ENCODE data around the gene DLG2.

Gene DLG2

GRCh38 chr11:83583757-83584366 is 2043.3 kb downstream of the DLG2 start:
- TF ChIP-seq, protein P1, sequence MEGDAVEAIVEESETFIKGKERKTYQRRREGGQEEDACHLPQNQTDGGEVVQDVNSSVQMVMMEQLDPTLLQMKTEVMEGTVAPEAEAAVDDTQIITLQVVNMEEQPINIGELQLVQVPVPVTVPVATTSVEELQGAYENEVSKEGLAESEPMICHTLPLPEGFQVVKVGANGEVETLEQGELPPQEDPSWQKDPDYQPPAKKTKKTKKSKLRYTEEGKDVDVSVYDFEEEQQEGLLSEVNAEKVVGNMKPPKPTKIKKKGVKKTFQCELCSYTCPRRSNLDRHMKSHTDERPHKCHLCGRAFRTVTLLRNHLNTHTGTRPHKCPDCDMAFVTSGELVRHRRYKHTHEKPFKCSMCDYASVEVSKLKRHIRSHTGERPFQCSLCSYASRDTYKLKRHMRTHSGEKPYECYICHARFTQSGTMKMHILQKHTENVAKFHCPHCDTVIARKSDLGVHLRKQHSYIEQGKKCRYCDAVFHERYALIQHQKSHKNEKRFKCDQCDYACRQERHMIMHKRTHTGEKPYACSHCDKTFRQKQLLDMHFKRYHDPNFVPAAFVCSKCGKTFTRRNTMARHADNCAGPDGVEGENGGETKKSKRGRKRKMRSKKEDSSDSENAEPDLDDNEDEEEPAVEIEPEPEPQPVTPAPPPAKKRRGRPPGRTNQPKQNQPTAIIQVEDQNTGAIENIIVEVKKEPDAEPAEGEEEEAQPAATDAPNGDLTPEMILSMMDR (IDR thresholded peaks at IDR 0.05; ENCODE audit: unreplicated experiment in 3 of 3): no peak
- H3K4me1 Mint-ChIP-seq: no peaks in the 10 kb centered on the region
- no peaks in the 10 kb centered on the region for H3K36me3 Mint-ChIP-seq (ENCODE audit: low read depth)
- no peak overlapping the region for H3K4me3 Mint-ChIP-seq
- no peaks in the 10 kb centered on the region for H3K27me3 Mint-ChIP-seq (ENCODE audit: low read depth)
- no peak overlapping the region for H3K27ac Mint-ChIP-seq
- H3K9me3 Mint-ChIP-seq: no peaks in the 10 kb centered on the region

DNA sequence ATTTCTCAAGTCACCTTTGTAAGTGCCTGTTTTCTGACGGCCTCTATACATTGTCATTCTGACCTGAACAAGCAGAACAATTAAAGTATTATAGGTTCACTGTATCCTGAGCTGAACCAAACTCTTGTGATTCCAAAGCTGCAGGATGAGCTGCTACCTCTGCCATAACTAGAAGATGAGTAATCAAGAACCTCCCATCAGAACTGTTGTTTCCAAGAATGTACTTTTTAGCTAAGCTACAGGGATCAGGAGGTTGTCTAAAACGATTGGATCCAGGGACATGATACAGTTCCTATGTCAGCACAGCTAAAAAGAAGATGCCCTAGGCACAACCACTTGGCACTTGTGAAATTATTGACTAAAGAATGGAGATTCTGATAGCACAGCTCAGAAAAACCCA is 2052.6 kb downstream of the DLG2 start:
- TF ChIP-seq, protein P1 (IDR thresholded peaks at IDR 0.05; ENCODE audit: unreplicated experiment in 3 of 3): no peak
- no peaks in the 10 kb centered on the region for H3K27me3 Mint-ChIP-seq (ENCODE audit: low read depth)
- H3K36me3 Mint-ChIP-seq (ENCODE audit: low read depth): no peaks in the 10 kb centered on the region
- no peak overlapping the region for H3K4me3 Mint-ChIP-seq
- no peaks in the 10 kb centered on the region for H3K4me1 Mint-ChIP-seq
- no peak overlapping the region for H3K27ac Mint-ChIP-seq
- H3K9me3 Mint-ChIP-seq: no peaks in the 10 kb centered on the region

DNA sequence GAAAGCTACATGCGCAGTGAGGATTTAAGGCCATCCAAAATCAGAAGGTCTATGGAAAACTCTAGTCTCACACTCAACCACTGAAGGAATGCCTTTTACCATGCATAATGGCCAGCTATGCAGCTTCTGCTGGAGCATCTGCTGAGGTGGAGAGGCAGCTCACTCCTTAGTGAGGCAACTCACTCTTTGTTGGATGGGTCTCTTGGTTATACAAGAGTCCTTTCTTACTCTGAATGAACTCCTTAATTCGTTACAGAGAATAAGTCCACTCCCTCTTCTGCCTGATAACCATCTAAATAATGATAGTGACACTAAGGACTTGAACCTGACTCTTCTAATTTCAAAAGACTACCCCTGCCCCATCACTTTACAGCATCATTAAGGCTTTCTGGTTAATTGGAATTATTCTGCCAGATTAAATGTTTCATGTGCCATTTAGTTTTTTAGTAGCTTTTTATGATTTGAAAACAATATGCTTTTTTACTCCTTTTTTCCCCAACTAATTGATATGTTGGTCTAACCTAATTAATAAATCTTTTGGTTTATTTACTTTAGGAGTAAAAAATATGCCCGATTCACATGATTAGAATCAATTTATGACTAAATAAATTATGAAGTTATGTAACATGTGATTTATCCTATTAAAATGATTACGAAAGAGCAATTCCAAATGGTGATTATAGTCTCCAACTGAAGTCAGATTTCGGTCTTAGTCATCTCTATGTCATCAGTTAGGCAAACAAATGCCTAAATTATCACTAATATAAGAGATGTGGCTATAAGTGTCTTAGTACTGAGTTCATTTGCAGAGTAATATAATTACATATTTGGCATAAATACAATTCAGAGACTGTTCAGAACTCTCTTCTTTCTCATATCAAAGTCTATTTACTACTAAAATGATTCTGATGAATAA is 2054.3 kb downstream of the DLG2 start:
- Mint-ChIP-seq H3K4me3 (no peak overlapping the region), H3K36me3 (ENCODE audit: low read depth) (no peaks in the 10 kb centered on the region), H3K4me1 (peaks cover 5% of the 10 kb centered on the region), H3K27me3 (ENCODE audit: low read depth) (no peaks in the 10 kb centered on the region), H3K27ac (no peak overlapping the region), H3K9me3 (no peaks in the 10 kb centered on the region)
- TF ChIP-seq, protein P1 (IDR thresholded peaks at IDR 0.05; ENCODE audit: unreplicated experiment in 3 of 3): no peak

- TF ChIP-seq, protein P1 (IDR thresholded peaks at IDR 0.05; ENCODE audit: unreplicated experiment in 3 of 3): no peak
- no peaks in the 10 kb centered on the region for H3K9me3 Mint-ChIP-seq
- H3K4me3 Mint-ChIP-seq: no peak overlapping the region
- H3K36me3 Mint-ChIP-seq (ENCODE audit: low read depth): no peaks in the 10 kb centered on the region
- H3K27me3 Mint-ChIP-seq (ENCODE audit: low read depth): no peaks in the 10 kb centered on the region
- peaks cover 5% of the 10 kb centered on the region for H3K4me1 Mint-ChIP-seq
- no peak overlapping the region for H3K27ac Mint-ChIP-seq
These were observed 2055.8 kb downstream of the DLG2 start for GRCh38 chr11:83571302-83571701.

- H3K4me3 Mint-ChIP-seq: no peak overlapping the region
- TF ChIP-seq, protein P1 (IDR thresholded peaks at IDR 0.05; ENCODE audit: unreplicated experiment in 3 of 3): no peak
These were observed 2057.9 kb downstream of the DLG2 start for GRCh38 chr11:83569134-83569805.

More at GRCh38 chr11:83569134-83569805, 2057.9 kb downstream of the DLG2 start:
- Mint-ChIP-seq H3K36me3 (ENCODE audit: low read depth) (no peaks in the 10 kb centered on the region), H3K9me3 (no peaks in the 10 kb centered on the region), H3K27me3 (ENCODE audit: low read depth) (no peaks in the 10 kb centered on the region), H3K4me1 (peaks cover 5% of the 10 kb centered on the region), H3K27ac (no peak overlapping the region)

All from nephron (organoid).